HCT116 (cell line): Measurements from ENCODE around the gene TSPEAR. TPM values are rescaled to one million over a fixed set of nuclear protein-coding genes. Genes with fewer than 3 reads are reported as not detected.
"Not testable (repeated sequence)": the region's sequence is repeated elsewhere in the genome, so short reads cannot be mapped to it uniquely, and the experiment has no call there.

Experiments
- ATAC-seq: fragments of 200-7000 bp; cut with Tn5 transposase; 2 replicates; pipeline ENCODE4 v1.9.1; 2020; ENCODE audit warnings: mild to moderate bottlenecking, moderate library complexity
- BruUV-seq: library from RNA; stranded (reverse); fragments of 400-500 nt; replicated peaks from 2 replicates; lab custom pipeline; 2021; lab: Mats Ljungman, UMichigan
- CTCF ChIA-PET: fragments of 300-600 bp; sonication (Branson Sonifier 250); formaldehyde crosslinking; loops from one replicate; lab custom pipeline; 2021; ENCODE audit warnings: antibody characterized with exemption; lab: Charles Lee
- POLR2A ChIA-PET: fragments of 300-600, 350-600 bp; sonication (Branson Sonifier 250); formaldehyde crosslinking; loops from one replicate; lab custom pipeline; 2021; ENCODE audit warnings: antibody characterized with exemption; lab: Charles Lee
- RAD21 ChIA-PET, 2 experiments: fragments of 300-600 bp; sonication (Branson Sonifier 250); formaldehyde crosslinking; loops; one replicate each; lab custom pipeline; 2023; ENCODE audit warnings: low total read pairs in 2 of 2; ENCODE audit not compliant: uncharacterized antibody in 2 of 2, unreplicated experiment in 2 of 2, low non-redundant PET in 1 of 2; lab: Charles Lee
- DNase-seq: peaks from one replicate; pipeline ENCODE4 v3.0.0-alpha.2; 2010; ENCODE audit warnings: low read depth, low spot score
- H2AFZ ChIP-seq: fragments of 200-600 bp; shearing (Covaris generic), sonication (generic); 2 replicates; pipeline ENCODE4 v1.6.1; 2017; ENCODE audit warnings: low read depth, mixed run types, mixed read lengths, antibody characterized with exemption, low read length; ENCODE audit not compliant: poor library complexity, severe bottlenecking
- H3K27ac ChIP-seq: 2 replicates; pipeline ENCODE4 v1.5.1; 2012; ENCODE audit warnings: low read depth, low read length
- H3K27me3 ChIP-seq: fragments of 200-600 bp; sonication (generic); 2 replicates; pipeline ENCODE4 v1.6.1; 2016; ENCODE audit warnings: mixed run types, low read length, mixed read lengths; ENCODE audit not compliant: insufficient read depth
- H3K36me3 ChIP-seq, 2 experiments: fragments of 200-500 bp in 1 of 2; fragments of 200-600 bp in 1 of 2; sonication (Bioruptor generic) in 1 of 2; sonication (generic) in 1 of 2; 2 replicates each; pipeline versions ENCODE4 v1.5.1 to v1.6.1; 2014 to 2016; ENCODE audit warnings: low read length in 2 of 2, inconsistent platforms in 1 of 2, mixed read lengths in 1 of 2, mixed run types in 1 of 2; ENCODE audit not compliant: insufficient read depth in 2 of 2, control insufficient read depth in 1 of 2
- H3K4me1 ChIP-seq, 2 experiments: fragments of 200-600 bp in 1 of 2; sonication (generic) in 1 of 2; 2 replicates each; pipeline versions ENCODE4 v1.5.1 to v1.6.1; 2012 to 2017; ENCODE audit warnings: low read length in 2 of 2, inconsistent platforms in 1 of 2, mild to moderate bottlenecking in 1 of 2, mixed read lengths in 1 of 2, mixed run types in 1 of 2, moderate library complexity in 1 of 2; ENCODE audit not compliant: insufficient read depth in 2 of 2, control insufficient read depth in 1 of 2
- H3K4me2 ChIP-seq: fragments of 200-600 bp; sonication (generic); 2 replicates; pipeline ENCODE4 v1.6.1; 2017; ENCODE audit warnings: mixed run types, low read length, mixed read lengths
- H3K4me3 ChIP-seq, 2 experiments: fragments of 200-600 bp in 1 of 2; sonication (generic) in 1 of 2; replicated peaks in 1 of 2; 2 replicates each; pipeline ENCODE4 v1.5.1; 2011 to 2016; ENCODE audit warnings: low read length in 2 of 2, control low read depth in 1 of 2, low read depth in 1 of 2, mild to moderate bottlenecking in 1 of 2, mixed read lengths in 1 of 2, mixed run types in 1 of 2
- H3K79me2 ChIP-seq: fragments of 200-600 bp; sonication (generic); 2 replicates; pipeline ENCODE4 v1.6.1; 2017; ENCODE audit warnings: mild to moderate bottlenecking, mixed run types, low read length, moderate library complexity, mixed read lengths; ENCODE audit not compliant: insufficient read depth
- H3K9ac ChIP-seq: fragments of 200-600 bp; sonication (generic); 2 replicates; pipeline ENCODE4 v1.6.1; 2016; ENCODE audit warnings: low read length, mixed read lengths
- H3K9me2 ChIP-seq: fragments of 200-600 bp; sonication (generic), shearing (Covaris generic); 2 replicates; pipeline ENCODE4 v1.6.1; 2017; ENCODE audit warnings: mixed run types, mild to moderate bottlenecking, moderate library complexity; ENCODE audit not compliant: insufficient read depth
- H3K9me3 ChIP-seq, 2 experiments: fragments of 200-500 bp in 1 of 2; fragments of 200-600 bp in 1 of 2; sonication (Bioruptor generic) in 1 of 2; sonication (generic) in 1 of 2; 2 replicates each; pipeline ENCODE4 v1.6.1; 2014 to 2017; ENCODE audit warnings: low read length in 2 of 2, mixed read lengths in 2 of 2, inconsistent platforms in 1 of 2, low read depth in 1 of 2, mild to moderate bottlenecking in 1 of 2, mixed run types in 1 of 2, moderate library complexity in 1 of 2; ENCODE audit not compliant: control insufficient read depth in 1 of 2, insufficient read depth in 1 of 2
- H4K20me1 ChIP-seq: fragments of 200-600 bp; sonication (generic), shearing (Covaris generic); 2 replicates; pipeline ENCODE4 v1.6.1; 2017; ENCODE audit warnings: mixed run types, mild to moderate bottlenecking, moderate library complexity; ENCODE audit not compliant: insufficient read depth
- EZH2 ChIP-seq: fragments of 200-600 bp; sonication (generic); IDR thresholded peaks from 2 replicates; pipeline ENCODE4 v1.6.1; 2017; ENCODE audit warnings: antibody characterized with exemption, mixed run types
- JUND ChIP-seq: IDR thresholded peaks from 2 replicates; pipeline ENCODE4 v1.6.1; 2012
- POLR2A ChIP-seq: IDR thresholded peaks from 2 replicates; pipeline ENCODE4 v1.7.0; 2011; ENCODE audit warnings: borderline replicate concordance; ENCODE audit not compliant: insufficient read depth, insufficient read length; ENCODE audit errors: extremely low read depth
- POLR2AphosphoS5 ChIP-seq: IDR thresholded peaks from 2 replicates; pipeline ENCODE4 v1.6.1; 2011; ENCODE audit warnings: mild to moderate bottlenecking, low read depth, low read length, moderate library complexity
- SRF ChIP-seq: IDR thresholded peaks from 2 replicates; pipeline ENCODE4 v1.6.1; 2012; ENCODE audit warnings: low read depth
- YY1 ChIP-seq: IDR thresholded peaks from 2 replicates; pipeline ENCODE4 v1.6.1; 2011; ENCODE audit warnings: low read length, low read depth, moderate library complexity, mild to moderate bottlenecking; ENCODE audit not compliant: insufficient replicate concordance; ENCODE audit errors: extremely low read depth
- ZFX ChIP-seq: fragments of 450-650 bp; IDR thresholded peaks from 2 replicates; pipeline ENCODE4 v1.6.1; 2017
- ZNF274 ChIP-seq: fragments of 200-500 bp; sonication (Bioruptor generic); IDR thresholded peaks from 2 replicates; pipeline ENCODE4 v1.6.1; 2014; ENCODE audit warnings: mild to moderate bottlenecking, low read depth, low read length, inconsistent platforms
- intact Hi-C: fragments of 100-400 bp; cut with micrococcal nuclease; formaldehyde crosslinking; loops from 2 replicates; pipeline ENCODE4 v1.10.0; 2022
- total RNA-seq: library from RNA; stranded (reverse); gene quantifications from one replicate; pipeline ENCODE4 v1.2.1, GENCODE V29; 2021; ENCODE audit not compliant: unreplicated experiment
- TF ChIP-seq, protein P1 (sequence below): IDR thresholded peaks from 2 replicates; pipeline ENCODE4 v1.6.1; 2012
- TF ChIP-seq, protein P2 (sequence below): IDR thresholded peaks from 2 replicates; pipeline ENCODE4 v1.6.1; 2011; ENCODE audit warnings: mild to moderate bottlenecking, low read length, moderate library complexity; ENCODE audit not compliant: insufficient replicate concordance; ENCODE audit errors: extremely low read depth

Gene TSPEAR
- total RNA-seq, 1 experiment from 2014 or later, result not detected

DNA sequence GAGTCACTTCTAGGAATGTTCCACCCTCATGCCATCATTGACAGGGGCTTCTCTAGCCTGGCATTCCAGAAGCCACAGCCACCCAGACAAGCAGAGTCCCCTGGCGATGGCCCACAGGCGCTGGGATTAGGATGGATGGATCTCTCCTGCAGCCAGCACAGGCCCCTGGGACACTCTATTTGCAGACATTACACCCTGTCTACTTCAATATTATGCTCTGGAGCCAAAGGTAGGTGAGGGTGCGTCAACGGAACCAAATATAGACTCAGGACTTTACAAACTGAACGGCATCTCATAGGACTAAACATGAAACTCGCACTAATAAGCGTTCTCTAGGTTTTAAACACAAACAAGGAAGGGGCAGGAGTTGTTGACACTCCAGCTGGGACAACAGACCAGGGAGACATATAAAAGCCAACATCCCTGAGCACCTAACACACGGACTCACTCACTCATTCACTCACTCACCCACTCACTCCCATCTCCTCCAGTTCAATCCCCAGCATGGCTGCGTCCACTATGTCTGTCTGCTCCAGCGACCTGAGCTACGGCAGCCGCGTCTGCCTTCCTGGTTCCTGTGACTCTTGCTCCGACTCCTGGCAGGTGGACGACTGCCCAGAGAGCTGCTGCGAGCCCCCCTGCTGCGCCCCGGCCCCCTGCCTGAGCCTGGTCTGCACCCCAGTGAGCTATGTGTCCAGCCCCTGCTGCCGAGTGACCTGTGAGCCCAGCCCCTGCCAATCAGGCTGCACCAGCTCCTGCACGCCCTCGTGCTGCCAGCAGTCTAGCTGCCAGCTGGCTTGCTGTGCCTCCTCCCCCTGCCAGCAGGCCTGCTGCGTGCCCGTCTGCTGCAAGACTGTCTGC is 111.0 kb downstream of the TSPEAR start, which contains the start of gene KRTAP10-7:
Gene KRTAP10-7 (plus strand): TSS at position 480 of the 861 bp plus-strand sequence. CDS start 25 bp downstream, at position 505.
- H3K4me3 ChIP-seq, ATAC-seq, H3K4me2 ChIP-seq, H3K9ac ChIP-seq, H2AFZ ChIP-seq, CTCF ChIA-PET, H4K20me1 ChIP-seq, DNase-seq, intact Hi-C loops, H3K4me1 ChIP-seq, BruUV-seq, H3K79me2 ChIP-seq, H3K9me3 ChIP-seq, POLR2A ChIA-PET, RAD21 ChIA-PET, H3K36me3 ChIP-seq, H3K27ac ChIP-seq, H3K9me2 ChIP-seq: not testable (repeated sequence)
- peaks cover 11% of the 10 kb centered on the region; the same call in 1 of the 2 replicates for H3K27me3 ChIP-seq

DNA sequence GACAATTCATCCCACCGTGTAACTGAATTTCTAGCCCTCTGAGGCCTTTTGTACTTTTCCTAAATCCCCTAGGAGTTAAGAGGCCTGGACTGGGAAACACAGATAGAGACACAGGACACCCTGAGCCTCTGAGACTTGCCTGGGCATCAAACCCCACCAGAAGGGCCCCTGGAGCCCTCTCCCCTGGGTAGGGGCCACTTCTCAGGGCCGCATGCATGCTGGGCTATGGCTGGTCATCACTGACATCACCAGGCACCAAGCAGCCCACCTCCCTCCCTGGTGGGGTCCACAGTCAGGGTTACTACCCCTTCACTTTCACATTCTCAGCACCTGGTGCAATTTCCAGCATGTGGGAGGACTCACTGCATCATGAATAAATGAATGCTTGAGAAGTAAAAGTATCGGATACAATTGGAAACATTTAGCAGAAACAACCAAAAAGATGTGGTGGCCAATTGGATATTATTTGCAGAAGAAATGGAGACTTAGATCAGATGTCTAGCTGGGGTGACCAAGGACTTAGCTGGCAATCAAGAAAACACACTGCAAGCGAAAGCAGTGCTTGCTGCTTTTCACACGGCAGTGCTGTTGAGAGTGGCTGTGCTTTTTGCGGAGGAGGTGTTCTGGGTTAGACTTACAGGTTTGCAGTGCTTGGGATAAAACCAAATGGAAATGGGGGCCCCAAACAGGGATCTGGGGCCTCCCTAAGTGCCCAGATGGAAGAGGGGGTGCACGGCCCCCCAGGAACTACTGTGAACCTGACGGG is 111.9 kb downstream of the TSPEAR start:
- H3K4me1 ChIP-seq, result peaks cover 0 to 3% of the 10 kb centered on the region in 2 experiments; a peak in 1 of 4 replicates
- ChIA-PET CTCF (no interaction called here), RAD21 (no interaction called here), POLR2A (no interaction called here)
- no peak for ATAC-seq
- H3K9me2 ChIP-seq, result no peaks in the 10 kb centered on the region
- no peaks in the 10 kb centered on the region for H3K36me3 ChIP-seq
- DNase-seq, result no peak
- peaks cover 9% of the 10 kb centered on the region; the same call in 1 of the 2 replicates for H3K27me3 ChIP-seq
- H3K27ac ChIP-seq, result no peak overlapping the region
- H2AFZ ChIP-seq, result no peak overlapping the region
- no peak overlapping the region for H3K4me2 ChIP-seq
- TF ChIP-seq ZFX (no peak), POLR2A (no peak), POLR2AphosphoS5 (no peak), SRF (no peak), ZNF274 (no peak), JUND (no peak), EZH2 (no peak), YY1 (no peak)
- TF ChIP-seq, protein P1, sequence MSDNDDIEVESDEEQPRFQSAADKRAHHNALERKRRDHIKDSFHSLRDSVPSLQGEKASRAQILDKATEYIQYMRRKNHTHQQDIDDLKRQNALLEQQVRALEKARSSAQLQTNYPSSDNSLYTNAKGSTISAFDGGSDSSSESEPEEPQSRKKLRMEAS, result no peak
- TF ChIP-seq, protein P2, sequence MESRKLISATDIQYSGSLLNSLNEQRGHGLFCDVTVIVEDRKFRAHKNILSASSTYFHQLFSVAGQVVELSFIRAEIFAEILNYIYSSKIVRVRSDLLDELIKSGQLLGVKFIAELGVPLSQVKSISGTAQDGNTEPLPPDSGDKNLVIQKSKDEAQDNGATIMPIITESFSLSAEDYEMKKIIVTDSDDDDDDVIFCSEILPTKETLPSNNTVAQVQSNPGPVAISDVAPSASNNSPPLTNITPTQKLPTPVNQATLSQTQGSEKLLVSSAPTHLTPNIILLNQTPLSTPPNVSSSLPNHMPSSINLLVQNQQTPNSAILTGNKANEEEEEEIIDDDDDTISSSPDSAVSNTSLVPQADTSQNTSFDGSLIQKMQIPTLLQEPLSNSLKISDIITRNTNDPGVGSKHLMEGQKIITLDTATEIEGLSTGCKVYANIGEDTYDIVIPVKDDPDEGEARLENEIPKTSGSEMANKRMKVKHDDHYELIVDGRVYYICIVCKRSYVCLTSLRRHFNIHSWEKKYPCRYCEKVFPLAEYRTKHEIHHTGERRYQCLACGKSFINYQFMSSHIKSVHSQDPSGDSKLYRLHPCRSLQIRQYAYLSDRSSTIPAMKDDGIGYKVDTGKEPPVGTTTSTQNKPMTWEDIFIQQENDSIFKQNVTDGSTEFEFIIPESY, result no peak
- H4K20me1 ChIP-seq, result no peaks in the 10 kb centered on the region
- no TSS peak for BruUV-seq
- no peaks in the 10 kb centered on the region for H3K79me2 ChIP-seq
- intact Hi-C loops, result no loop called here
- H3K4me3 ChIP-seq, result no peak overlapping the region
- H3K9ac ChIP-seq, result no peak overlapping the region
- no peaks in the 10 kb centered on the region for H3K9me3 ChIP-seq
